H7 (cell line): ENCODE results near the gene USP5. TPM values are rescaled to one million over a fixed set of nuclear protein-coding genes. Genes with fewer than 3 reads are reported as not detected.

Source experiments
- DNase-seq: peaks from one replicate; pipeline ENCODE4 v3.0.0; 2012
- H3K27me3 ChIP-seq: 2 replicates; pipeline ENCODE4 v1.6.0; 2011; ENCODE audit warnings: mild to moderate bottlenecking, low read length; ENCODE audit not compliant: control insufficient read depth, insufficient read depth
- H3K36me3 ChIP-seq: replicated peaks from 2 replicates; pipeline ENCODE4 v1.5.1; 2011; ENCODE audit warnings: low read length; ENCODE audit not compliant: control insufficient read depth, insufficient read depth
- H3K4me3 ChIP-seq: 2 replicates; pipeline ENCODE4 v1.5.1; 2011; ENCODE audit warnings: low read depth, mild to moderate bottlenecking, control low read depth, low read length, moderate library complexity; ENCODE audit not compliant: insufficient read depth
- total RNA-seq: library from RNA; depleted of rRNA; stranded (reverse); fragments of >200 nt; shearing (Covaris generic); gene quantifications from 2 replicates; pipeline ENCODE4 v1.2.3, GENCODE V29; 2014

USP5 gene
- total RNA-seq, 1 experiment from 2014 or later: 112 TPM

GRCh38 chr12:6843118-6843902, 8.6 kb upstream of the USP5 start:
- H3K4me3 ChIP-seq: no peak overlapping the region
- no peaks in the 10 kb centered on the region for H3K27me3 ChIP-seq
- DNase-seq: peak; percentile 73
- peaks cover 30% of the 10 kb centered on the region for H3K36me3 ChIP-seq

- H3K4me3 ChIP-seq: no peak overlapping the region
- no peaks in the 10 kb centered on the region for H3K27me3 ChIP-seq
- H3K36me3 ChIP-seq: peaks cover 40% of the 10 kb centered on the region
- DNase-seq: no peak
Measured at GRCh38 chr12:6845395-6845794, 6.6 kb upstream of the USP5 start.

- DNase-seq: no peak
- no peaks in the 10 kb centered on the region for H3K27me3 ChIP-seq
- H3K36me3 ChIP-seq: peaks cover 40% of the 10 kb centered on the region
- H3K4me3 ChIP-seq: no peak overlapping the region
Measured at GRCh38 chr12:6846316-6846869, 5.6 kb upstream of the USP5 start.

- no peaks in the 10 kb centered on the region for H3K27me3 ChIP-seq
- peaks cover 40% of the 10 kb centered on the region for H3K36me3 ChIP-seq
- no peak overlapping the region for H3K4me3 ChIP-seq
- no peak for DNase-seq
Measured at GRCh38 chr12:6847676-6848075, 4.3 kb upstream of the USP5 start.

- DNase-seq: no peak
- Histone ChIP-seq H3K4me3 (no peak overlapping the region), H3K36me3 (peaks cover 37% of the 10 kb centered on the region), H3K27me3 (no peaks in the 10 kb centered on the region)
Measured at GRCh38 chr12:6849427-6849826, 2.5 kb upstream of the USP5 start.

GRCh38 chr12:6849976-6850560, 1.9 kb upstream of the USP5 start:
- peaks cover 37% of the 10 kb centered on the region for H3K36me3 ChIP-seq
- no peak for DNase-seq
- H3K27me3 ChIP-seq: no peaks in the 10 kb centered on the region
- H3K4me3 ChIP-seq: peak overlapping the region; percentile 98

GRCh38 chr12:6850796-6851152, 1.2 kb upstream of the USP5 start:
- H3K36me3 ChIP-seq: peaks cover 38% of the 10 kb centered on the region
- DNase-seq: peak; percentile 69
- peak overlapping the region; percentile 98 for H3K4me3 ChIP-seq

GRCh38 chr12:6851153-6851920, 613 bp upstream of the USP5 start, which contains the start of gene CDCA3:
Gene CDCA3 (minus strand): TSS chr12:6851286. CDS start chr12:6850952, 334 bp downstream.
- DNase-seq: peak; percentile 100
- peaks cover 37% of the 10 kb centered on the region for H3K36me3 ChIP-seq
- no peaks in the 10 kb centered on the region for H3K27me3 ChIP-seq
- peak within 1 kb of the TSS; percentile 98 for H3K4me3 ChIP-seq

More at GRCh38 chr12:6850796-6851152, 1.2 kb upstream of the USP5 start:
- H3K27me3 ChIP-seq: no peaks in the 10 kb centered on the region

GRCh38 chr12:6852651-6853354, 853 bp downstream of the USP5 start:
- Histone ChIP-seq H3K4me3 (peak overlapping the region; percentile 61), H3K27me3 (no peaks in the 10 kb centered on the region), H3K36me3 (peaks cover 38% of the 10 kb centered on the region)
- DNase-seq: peak; percentile 87

- Histone ChIP-seq H3K27me3 (no peaks in the 10 kb centered on the region), H3K36me3 (peaks cover 38% of the 10 kb centered on the region), H3K4me3 (no peak overlapping the region)
- no peak for DNase-seq
Measured at GRCh38 chr12:6853626-6854025, 1.7 kb downstream of the USP5 start.

GRCh38 chr12:6854036-6854435, 2.1 kb downstream of the USP5 start:
- DNase-seq: no peak
- Histone ChIP-seq H3K4me3 (no peak overlapping the region), H3K36me3 (peaks cover 35% of the 10 kb centered on the region), H3K27me3 (no peaks in the 10 kb centered on the region)

- H3K4me3 ChIP-seq: no peak overlapping the region
- peaks cover 29% of the 10 kb centered on the region for H3K36me3 ChIP-seq
- no peaks in the 10 kb centered on the region for H3K27me3 ChIP-seq
- no peak for DNase-seq
Measured at GRCh38 chr12:6855322-6855721, 3.4 kb downstream of the USP5 start.

GRCh38 chr12:6858799-6859198, 6.8 kb downstream of the USP5 start:
- Histone ChIP-seq H3K27me3 (no peaks in the 10 kb centered on the region), H3K36me3 (peaks cover 46% of the 10 kb centered on the region), H3K4me3 (no peak overlapping the region)
- DNase-seq: no peak

- peaks cover 51% of the 10 kb centered on the region for H3K36me3 ChIP-seq
Measured at GRCh38 chr12:6860116-6860515, 8.2 kb downstream of the USP5 start.

More at GRCh38 chr12:6860116-6860515, 8.2 kb downstream of the USP5 start:
- DNase-seq: no peak
- Histone ChIP-seq H3K4me3 (no peak overlapping the region), H3K27me3 (no peaks in the 10 kb centered on the region)
